BJ (cell line): Measurements from ENCODE around the gene GLA. TPM values are rescaled to one million over a fixed set of nuclear protein-coding genes. Genes with fewer than 3 reads are reported as not detected.

Experiments
- CTCF ChIA-PET: fragments of 350-600 bp; formaldehyde crosslinking; extraction: SDS; loops from one replicate; lab custom pipeline; 2021; ENCODE audit warnings: antibody characterized with exemption, inconsistent platforms; lab: Yijun Ruan, JAX
- POLR2A ChIA-PET: fragments of 300-600 bp; sonication (Branson Sonifier 250); formaldehyde crosslinking; extraction: SDS; loops from one replicate; lab custom pipeline; 2021; ENCODE audit warnings: antibody characterized with exemption; lab: Charles Lee
- DNase-seq: peaks from one replicate; pipeline ENCODE4 v3.0.0-alpha.2; 2011; ENCODE audit warnings: low read depth
- H3K27me3 ChIP-seq: 2 replicates; pipeline ENCODE4 v1.6.0; 2011; ENCODE audit warnings: low read length; ENCODE audit not compliant: control insufficient read depth, insufficient read depth
- H3K36me3 ChIP-seq: 2 replicates; pipeline ENCODE4 v1.5.1; 2011; ENCODE audit warnings: low read length; ENCODE audit not compliant: control insufficient read depth, insufficient read depth
- H3K4me3 ChIP-seq: 2 replicates; pipeline ENCODE4 v1.5.1; 2011; ENCODE audit warnings: low read depth, mild to moderate bottlenecking, control low read depth, low read length
- CTCF ChIP-seq: IDR thresholded peaks from 2 replicates; pipeline ENCODE4 v1.5.1; 2011; ENCODE audit warnings: low read depth, mild to moderate bottlenecking, control low read depth, inconsistent platforms, low read length, moderate library complexity; ENCODE audit not compliant: insufficient read depth
- polyA plus RNA-seq: library from polyadenylated mRNA; depleted of rRNA; stranded (reverse); fragments of >200 nt; gene quantifications from 2 replicates; pipeline ENCODE4 v1.2.3, GENCODE V29; 2011

Gene GLA
- polyA plus RNA-seq, 1 experiment: 29.2 TPM

GRCh38 chrX:101399825-101400224 is 7.9 kb downstream of the GLA start:
- TF ChIP-seq CTCF: no peak
- H3K36me3 ChIP-seq: no peaks in the 10 kb centered on the region
- DNase-seq: no peak
- ChIA-PET CTCF (no interaction called here), POLR2A (no interaction called here)
- H3K4me3 ChIP-seq: no peak overlapping the region
- no peaks in the 10 kb centered on the region for H3K27me3 ChIP-seq

- POLR2A ChIA-PET: no interaction called here
- Histone ChIP-seq H3K4me3 (no peak overlapping the region), H3K36me3 (no peaks in the 10 kb centered on the region), H3K27me3 (no peaks in the 10 kb centered on the region)
- no peak for TF ChIP-seq CTCF
- DNase-seq: no peak
- CTCF ChIA-PET: no interaction called here
These were observed 9.0 kb downstream of the GLA start for GRCh38 chrX:101398694-101399093.

- no peak for TF ChIP-seq CTCF
- CTCF ChIA-PET: no interaction called here
- H3K4me3 ChIP-seq: no peak overlapping the region
- POLR2A ChIA-PET: no interaction called here
- H3K36me3 ChIP-seq: no peaks in the 10 kb centered on the region
- no peaks in the 10 kb centered on the region for H3K27me3 ChIP-seq
- DNase-seq: no peak
These were observed 9.9 kb downstream of the GLA start for GRCh38 chrX:101397779-101398178.

- Histone ChIP-seq H3K4me3 (no peak overlapping the region), H3K36me3 (no peaks in the 10 kb centered on the region), H3K27me3 (no peaks in the 10 kb centered on the region)
- POLR2A ChIA-PET: no interaction called here
- CTCF ChIA-PET: no interaction called here
- no peak for DNase-seq
- no peak for TF ChIP-seq CTCF
These were observed 11.9 kb downstream of the GLA start for GRCh38 chrX:101395789-101396188.

- Histone ChIP-seq H3K27me3 (no peaks in the 10 kb centered on the region), H3K4me3 (no peak overlapping the region), H3K36me3 (no peaks in the 10 kb centered on the region)
- ChIA-PET POLR2A (no interaction called here), CTCF (no interaction called here)
- no peak for TF ChIP-seq CTCF
- DNase-seq: no peak
These were observed 13.4 kb downstream of the GLA start for GRCh38 chrX:101394372-101394771.
